GM12872 (cell line): ENCODE measurements around the gene ZBTB5.

Experiments used
- CTCF ChIP-seq: IDR thresholded peaks from 3 replicates; pipeline ENCODE4 v1.5.1; 2011; ENCODE audit warnings: low read depth, mild to moderate bottlenecking, low read length, moderate library complexity; ENCODE audit not compliant: insufficient read depth

ZBTB5 gene

GRCh38 chr9:37430841-37431597 lies 34.2 kb downstream of the ZBTB5 start:
- no peak for TF ChIP-seq CTCF

GRCh38 chr9:37429441-37430285 lies 35.6 kb downstream of the ZBTB5 start:
- no peak for TF ChIP-seq CTCF

GRCh38 chr9:37428345-37428744 lies 36.9 kb downstream of the ZBTB5 start:
- no peak for TF ChIP-seq CTCF

GRCh38 chr9:37426846-37427245 lies 38.4 kb downstream of the ZBTB5 start:
- no peak for TF ChIP-seq CTCF

- TF ChIP-seq CTCF, result no peak
These were observed 39.9 kb downstream of the ZBTB5 start for GRCh38 chr9:37425298-37425752.

GRCh38 chr9:37424686-37425297 lies 40.5 kb downstream of the ZBTB5 start:
- TF ChIP-seq CTCF, result no peak

- no peak for TF ChIP-seq CTCF
These were observed 41.0 kb downstream of the ZBTB5 start for GRCh38 chr9:37424204-37424685.
